ENCODE measurements around the gene SULT1C2. TPM values are rescaled to one million over a fixed set of nuclear protein-coding genes. Genes with fewer than 3 reads are reported as not detected.

SULT1C2 gene
- total and polyA plus RNA-seq, 2 experiments from 2014 or later: 15.3 to 25.1 TPM

Other genes starting within 250 kb of the SULT1C2 start
- gene SULT1C3, start 48.9 kb upstream of the SULT1C2 start, total RNA-seq: 1.00 TPM in 1 of 2 replicates, not detected in the other
- gene SULT1C3, start 48.9 kb upstream of the SULT1C2 start, polyA plus RNA-seq: not detected in 2 replicates
- gene SULT1C4, start 89.1 kb downstream of the SULT1C2 start, total RNA-seq: 14.0 and 17.8 TPM in 2 replicates
- gene SULT1C4, start 89.1 kb downstream of the SULT1C2 start, polyA plus RNA-seq: 14.8 and 17.3 TPM in 2 replicates
- gene GCC2, start 160.3 kb downstream of the SULT1C2 start, total RNA-seq: 39.4 and 44.6 TPM in 2 replicates
- 48.1 and 53.7 TPM in 2 replicates for gene GCC2, start 160.3 kb downstream of the SULT1C2 start, polyA plus RNA-seq
- 64.6 and 102 TPM in 2 replicates for gene LIMS1, start 245.6 kb downstream of the SULT1C2 start, total RNA-seq
- 37.1 and 40.0 TPM in 2 replicates for gene LIMS1, start 245.6 kb downstream of the SULT1C2 start, polyA plus RNA-seq

All from hepatocyte (in vitro differentiated cells).